Middle frontal gyrus (tissue), 1 donor: Measurements from ENCODE around the gene MYH14.
"Not testable (repeated sequence)": the region's sequence is repeated elsewhere in the genome, so short reads cannot be mapped to it uniquely, and the experiment has no call there.

ENCODE experiments used
- DNase-seq: peaks from one replicate; pipeline ENCODE4 v3.0.0-alpha.2; 2015; ENCODE audit warnings: low spot score; ENCODE audit errors: extremely low spot score

The MYH14 gene

GRCh38 chr19:50331221-50331993 is 128.0 kb downstream of the MYH14 start:
- DNase-seq = no peak

GRCh38 chr19:50331994-50332243 is 128.5 kb downstream of the MYH14 start:
- no peak for DNase-seq

GRCh38 chr19:50332244-50333038 is 129.0 kb downstream of the MYH14 start:
- no peak for DNase-seq

- peak; percentile 89 for DNase-seq
These were observed 129.9 kb downstream of the MYH14 start for GRCh38 chr19:50333235-50333736.

GRCh38 chr19:50333737-50334617 is 130.6 kb downstream of the MYH14 start:
- peak; percentile 79 for DNase-seq

- DNase-seq = no peak
These were observed 131.5 kb downstream of the MYH14 start for GRCh38 chr19:50334741-50335421.

- not testable (repeated sequence) for DNase-seq
These were observed 133.6 kb downstream of the MYH14 start for GRCh38 chr19:50337031-50337430.

GRCh38 chr19:50340331-50340730 is 136.9 kb downstream of the MYH14 start:
- no peak for DNase-seq

GRCh38 chr19:50341091-50341564 is 137.7 kb downstream of the MYH14 start:
- no peak for DNase-seq

- DNase-seq = no peak
These were observed 141.4 kb downstream of the MYH14 start for GRCh38 chr19:50344661-50345318.

GRCh38 chr19:50347089-50347581 is 143.7 kb downstream of the MYH14 start:
- DNase-seq = not testable (repeated sequence)

- DNase-seq = no peak
These were observed 146.0 kb downstream of the MYH14 start for GRCh38 chr19:50349277-50350057.

GRCh38 chr19:50352242-50352641 is 148.8 kb downstream of the MYH14 start:
- no peak for DNase-seq

- DNase-seq = not testable (repeated sequence)
These were observed 150.1 kb downstream of the MYH14 start for GRCh38 chr19:50353487-50353880.

- no peak for DNase-seq
These were observed 153.3 kb downstream of the MYH14 start for GRCh38 chr19:50356691-50357177.

GRCh38 chr19:50357178-50358100 is 154.0 kb downstream of the MYH14 start:
- peak; percentile 32 for DNase-seq

GRCh38 chr19:50358483-50359327 is 155.3 kb downstream of the MYH14 start:
- peak; percentile 22 for DNase-seq
